ENCODE results near the gene PLAAT4. TPM values are rescaled to one million over a fixed set of nuclear protein-coding genes. Genes with fewer than 3 reads are reported as not detected.
A peak's percentile ranks its signal among the peaks of the same experiment; 100 is the strongest.

Gene PLAAT4
- total and polyA plus RNA-seq, 3 experiments from 2014 or later = 20.5 to 612 (median 21.8) TPM

GRCh38 chr11:63592975-63593395 is 56.4 kb downstream of the PLAAT4 start:
- no peaks in the 10 kb centered on the region for H3K27me3 ChIP-seq (ENCODE audit: insufficient read depth, low read length, poor library complexity, severe bottlenecking)
- no peaks in the 10 kb centered on the region for H3K36me3 ChIP-seq (ENCODE audit: insufficient read depth, low read length)
- H3K4me1 ChIP-seq (ENCODE audit: insufficient read depth, low read length) = no peaks in the 10 kb centered on the region
- CTCF ChIA-PET = interaction anchor here (1.8 kb wide), 1 partner anchor 43 kb away, joined by 4 read pairs; no protein-coding TSS in a partner anchor
- peaks cover 0 to 1% of the 10 kb centered on the region in 2 donors for H3K27me3 Mint-ChIP-seq
- H3K27ac Mint-ChIP-seq = peak overlapping the region in 3 of 8 donors; percentile 15 to 29 (median 17)
- no peak overlapping the region for H3K4me3 ChIP-seq (ENCODE audit: low read length)
- peaks cover 23 to 64% (median 35%) of the 10 kb centered on the region in 3 donors for H3K36me3 Mint-ChIP-seq
- H3K4me3 Mint-ChIP-seq = no peak overlapping the region
- no peaks in the 10 kb centered on the region for H3K9me3 ChIP-seq (ENCODE audit: low read length)
- no peak overlapping the region for H3K27ac ChIP-seq (ENCODE audit: low read depth, low read length)
- no peak for DNase-seq
- peaks cover 0 to 6% (median 2%) of the 10 kb centered on the region in 3 donors for H3K4me1 Mint-ChIP-seq
- H3K9me3 Mint-ChIP-seq = no peaks in the 10 kb centered on the region
- POLR2A ChIA-PET = no interaction called here

DNA sequence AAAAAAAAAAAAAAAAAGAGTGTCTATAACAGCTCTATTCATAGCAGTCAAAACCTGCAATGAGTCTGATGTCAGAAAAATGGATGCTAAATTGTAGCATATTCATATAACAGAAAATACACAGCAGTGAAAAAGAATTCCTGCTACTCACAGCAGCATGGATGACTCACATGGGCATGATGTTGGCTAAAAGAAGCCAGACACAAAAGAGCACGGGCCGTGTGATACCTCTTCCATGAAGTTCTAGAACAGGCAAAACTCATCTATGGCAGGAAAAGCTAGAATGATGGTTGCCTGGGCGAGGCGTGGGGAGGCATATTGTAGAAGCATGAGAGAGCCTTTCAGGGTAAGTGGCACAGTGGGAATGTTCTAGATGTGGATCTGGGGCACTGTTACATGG is 58.7 kb downstream of the PLAAT4 start:
- H3K9me3 Mint-ChIP-seq = no peaks in the 10 kb centered on the region
- H3K27ac Mint-ChIP-seq = peak overlapping the region in 3 of 8 donors; percentile 17 to 60 (median 23)
- ChIA-PET CTCF (no interaction called here), POLR2A (no interaction called here)
- Histone ChIP-seq H3K4me3 (ENCODE audit: low read length) (no peak overlapping the region), H3K9me3 (ENCODE audit: low read length) (no peaks in the 10 kb centered on the region), H3K27ac (ENCODE audit: low read depth, low read length) (no peak overlapping the region), H3K4me1 (ENCODE audit: insufficient read depth, low read length) (no peaks in the 10 kb centered on the region), H3K36me3 (ENCODE audit: insufficient read depth, low read length) (no peaks in the 10 kb centered on the region), H3K27me3 (ENCODE audit: insufficient read depth, low read length, poor library complexity, severe bottlenecking) (no peaks in the 10 kb centered on the region)
- DNase-seq = no peak
- H3K27me3 Mint-ChIP-seq = peaks cover 0 to 1% of the 10 kb centered on the region in 2 donors
- peaks cover 4 to 11% (median 9%) of the 10 kb centered on the region in 3 donors for H3K4me1 Mint-ChIP-seq
- peaks cover 15 to 48% (median 22%) of the 10 kb centered on the region in 3 donors for H3K36me3 Mint-ChIP-seq
- H3K4me3 Mint-ChIP-seq = no peak overlapping the region

Other genes with a start within 250 kb of the PLAAT4 start
- not detected for gene SLC22A9, start 167.0 kb upstream of the PLAAT4 start, total RNA-seq
- not detected for gene SLC22A9, start 167.0 kb upstream of the PLAAT4 start, polyA plus RNA-seq
- under 1 TPM; 0.26 to 0.89 TPM for gene PLAAT5, start 45.6 kb upstream of the PLAAT4 start, total RNA-seq
- gene PLAAT5, start 45.6 kb upstream of the PLAAT4 start, polyA plus RNA-seq = not detected
- gene LGALS12, start 30.7 kb upstream of the PLAAT4 start, total RNA-seq = not detected
- not detected for gene LGALS12, start 30.7 kb upstream of the PLAAT4 start, polyA plus RNA-seq
- under 1 TPM in 1 of 2 experiments, not detected in 1; 0.31 TPM for gene PLAAT2, start 26.6 kb downstream of the PLAAT4 start, total RNA-seq
- gene PLAAT2, start 26.6 kb downstream of the PLAAT4 start, polyA plus RNA-seq = not detected
- gene PLAAT3, start 77.6 kb downstream of the PLAAT4 start, total RNA-seq = 10 to 100 TPM; 13.9 to 16.0 TPM
- 39.5 TPM for gene PLAAT3, start 77.6 kb downstream of the PLAAT4 start, polyA plus RNA-seq
- 10 to 100 TPM; 41.9 to 42.1 TPM for gene ATL3, start 134.6 kb downstream of the PLAAT4 start, total RNA-seq
- 21.5 TPM for gene ATL3, start 134.6 kb downstream of the PLAAT4 start, polyA plus RNA-seq
- 10 to 100 TPM; 46.5 to 48.5 TPM for gene RTN3, start 144.7 kb downstream of the PLAAT4 start, total RNA-seq
- 48.4 TPM for gene RTN3, start 144.7 kb downstream of the PLAAT4 start, polyA plus RNA-seq
- 1 to 10 TPM; 7.0 to 7.6 TPM for gene ZFTA, start 232.0 kb downstream of the PLAAT4 start, total RNA-seq
- gene ZFTA, start 232.0 kb downstream of the PLAAT4 start, polyA plus RNA-seq = 0.37 TPM

All from CD8-positive, alpha-beta memory T cell (primary cell).